Small intestine (tissue), 7 donors: ENCODE measurements around the gene CPB1. TPM values are rescaled to one million over a fixed set of nuclear protein-coding genes. Genes with fewer than 3 reads are reported as not detected.
A peak's percentile ranks its signal among the peaks of the same experiment; 100 is the strongest.

Source experiments
- DNase-seq, 2 donors: peaks; one replicate each; pipeline versions ENCODE4 v3.0.0 to v3.0.0-alpha.2; 2013
- FAIRE-seq: peaks from 2 replicates; lab custom pipeline; 2012; peaks lifted over from hg19 to GRCh38; lab: Jason Lieb, UNC
- H3K27ac ChIP-seq, 3 donors: one replicate each; pipeline ENCODE4 v1.5.1; 2013; ENCODE audit warnings: low read length in 2 of 3, mild to moderate bottlenecking in 2 of 3, control low read depth in 1 of 3, inconsistent platforms in 1 of 3, low read depth in 1 of 3, moderate library complexity in 1 of 3
- H3K27me3 ChIP-seq, 3 donors: one replicate each; pipeline ENCODE4 v1.6.1; 2013; ENCODE audit warnings: low read length in 3 of 3, inconsistent platforms in 1 of 3; ENCODE audit not compliant: control insufficient read depth in 3 of 3, insufficient read depth in 3 of 3
- H3K36me3 ChIP-seq, 3 donors: one replicate each; pipeline ENCODE4 v1.6.1; 2013; ENCODE audit warnings: low read length in 3 of 3, inconsistent platforms in 1 of 3, low read depth in 1 of 3, mild to moderate bottlenecking in 1 of 3, moderate library complexity in 1 of 3; ENCODE audit not compliant: control insufficient read depth in 3 of 3, insufficient read depth in 2 of 3
- H3K4me1 ChIP-seq, 3 donors: one replicate each; pipeline ENCODE4 v1.6.1; 2013; ENCODE audit warnings: low read length in 2 of 3, inconsistent platforms in 1 of 3, low read depth in 1 of 3, mild to moderate bottlenecking in 1 of 3, moderate library complexity in 1 of 3; ENCODE audit not compliant: control insufficient read depth in 3 of 3, insufficient read depth in 2 of 3
- H3K4me3 ChIP-seq, 3 donors: one replicate each; pipeline ENCODE4 v1.5.1; 2013; ENCODE audit warnings: low read length in 3 of 3, control low read depth in 1 of 3, inconsistent platforms in 1 of 3, low read depth in 1 of 3, mild to moderate bottlenecking in 1 of 3, moderate library complexity in 1 of 3
- H3K9me3 ChIP-seq, 2 donors: one replicate each; pipeline ENCODE4 v1.6.1; 2013; ENCODE audit warnings: low read depth in 1 of 2, low read length in 1 of 2; ENCODE audit not compliant: control insufficient read depth in 2 of 2, insufficient read depth in 1 of 2
- WGBS, 3 donors: extraction: QIAGEN DNeasy Blood & Tissue Kit; methylation state at CpG; one replicate each; pipeline ENCODE4 v1.1.7; 2013; 5-methylcytosine and 5-hydroxymethylcytosine counted together
- polyA plus RNA-seq, 4 donors: library from polyadenylated mRNA; stranded (reverse) in 3 of 4; unstranded in 1 of 4; fragments of 200-250 nt in 3 of 4; fragments of 120-200 nt in 1 of 4; gene quantifications; one replicate each; pipeline versions ENCODE4 v1.2.1 to v1.2.3, GENCODE V29; 2013
- donor health status: healthy with polysubstance abuse.
- donor health status: control.
- donor health status: control.
- donor health status: Bipolar disorder and iron deficiency.
- donor health status: healthy.

The CPB1 gene
- polyA plus RNA-seq, 4 donors, result 0.07 to 7.6 (median 3.8) TPM

DNA sequence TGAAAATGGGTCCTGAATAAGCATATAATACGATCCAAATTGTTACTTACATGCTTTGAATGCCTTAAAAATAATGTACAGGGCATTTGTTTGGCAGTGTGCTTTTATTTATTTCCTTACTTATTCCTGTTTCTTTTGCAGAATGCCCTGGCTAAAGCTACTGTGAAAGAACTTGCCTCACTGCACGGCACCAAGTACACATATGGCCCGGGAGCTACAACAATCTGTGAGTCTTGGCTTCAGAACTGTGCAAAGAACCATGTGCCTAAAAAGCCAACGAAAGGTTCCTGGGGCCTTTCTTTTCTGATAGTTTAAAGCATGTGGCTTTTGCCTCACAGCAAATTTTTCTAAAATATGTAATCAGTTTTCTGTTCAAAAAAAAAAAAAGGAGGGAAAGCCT is 29.7 kb downstream of the CPB1 start:
- Histone ChIP-seq H3K9me3 (no peaks in the 10 kb centered on the region), H3K27ac (no peak overlapping the region), H3K4me1 (no peaks in the 10 kb centered on the region), H3K4me3 (no peak overlapping the region), H3K36me3 (no peaks in the 10 kb centered on the region), H3K27me3 (peaks cover 0 to 3% (median 0%) of the 10 kb centered on the region in 3 donors)
- FAIRE-seq (no peak), DNase-seq (no peak)
- WGBS, 3 donors, result 82 to 86% (median 83%) methylated on average over 4 of the region's 4 CpGs

GRCh38 chr3:148861277-148861869 is 33.8 kb downstream of the CPB1 start:
- no peak for FAIRE-seq

GRCh38 chr3:148863297-148863696 is 35.7 kb downstream of the CPB1 start:
- FAIRE-seq (no peak), DNase-seq (no peak)
- Histone ChIP-seq H3K27ac (no peak overlapping the region), H3K36me3 (no peaks in the 10 kb centered on the region), H3K4me1 (no peaks in the 10 kb centered on the region), H3K27me3 (peaks cover 0 to 3% (median 0%) of the 10 kb centered on the region in 3 donors), H3K9me3 (no peaks in the 10 kb centered on the region), H3K4me3 (no peak overlapping the region)
- 34 to 46% (median 36%) methylated on average over 4 of the region's 4 CpGs for WGBS, 3 donors

More at GRCh38 chr3:148861277-148861869, 33.8 kb downstream of the CPB1 start:
- peaks cover 0 to 3% (median 0%) of the 10 kb centered on the region in 3 donors for H3K27me3 ChIP-seq
- no peak overlapping the region for H3K27ac ChIP-seq
- H3K9me3 ChIP-seq, result no peaks in the 10 kb centered on the region
- peak; percentile 52 to 66 for DNase-seq
- H3K4me1 ChIP-seq, result no peaks in the 10 kb centered on the region
- H3K4me3 ChIP-seq, result no peak overlapping the region
- H3K36me3 ChIP-seq, result no peaks in the 10 kb centered on the region
- WGBS, 3 donors, result 0 to 5% (median 0%) methylated on average over 1 of the region's 1 CpG

DNA sequence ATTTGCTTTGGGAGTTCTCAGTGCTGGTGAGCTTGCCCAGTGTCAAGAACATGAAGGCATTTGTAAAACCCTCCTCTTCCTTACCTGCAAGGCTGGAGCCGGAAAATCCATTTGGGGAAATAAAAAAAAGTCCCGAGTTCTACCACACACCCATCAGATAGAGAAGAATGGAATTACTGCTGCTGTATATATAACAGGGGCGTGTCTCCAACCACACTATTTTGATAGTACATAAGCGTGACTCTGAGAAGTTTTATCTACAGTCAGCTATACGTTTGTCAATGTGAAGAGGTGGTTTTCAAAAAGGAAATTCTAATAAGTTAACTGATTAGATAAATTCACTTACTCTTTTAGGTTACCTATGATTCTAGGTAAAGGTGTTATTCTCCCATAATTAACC is 36.2 kb downstream of the CPB1 start:
- no peak for FAIRE-seq
- no peaks in the 10 kb centered on the region for H3K9me3 ChIP-seq
- WGBS, 3 donors, result 20 to 50% (median 27%) methylated on average over 5 of the region's 5 CpGs
- H3K36me3 ChIP-seq, result no peaks in the 10 kb centered on the region
- H3K27me3 ChIP-seq, result peaks cover 0 to 3% (median 0%) of the 10 kb centered on the region in 3 donors
- no peaks in the 10 kb centered on the region for H3K4me1 ChIP-seq
- no peak overlapping the region for H3K27ac ChIP-seq
- no peak overlapping the region for H3K4me3 ChIP-seq
- peak; percentile 14 to 49 for DNase-seq

- Histone ChIP-seq H3K36me3 (no peaks in the 10 kb centered on the region), H3K4me1 (no peaks in the 10 kb centered on the region), H3K9me3 (no peaks in the 10 kb centered on the region), H3K27ac (no peak within 1 kb of the TSS), H3K27me3 (peaks cover 0 to 3% (median 0%) of the 10 kb centered on the region in 3 donors), H3K4me3 (no peak within 1 kb of the TSS)
- 57 to 86% (median 75%) methylated on average over 1 of the region's 1 CpG for WGBS, 3 donors
- DNase-seq (no peak), FAIRE-seq (no peak)
These were observed 37.4 kb downstream of the CPB1 start, which contains the start of gene CPA3 for GRCh38 chr3:148865049-148865448. Gene CPA3 (plus strand): TSS chr3:148865296. CDS start chr3:148865308, 12 bp downstream.

DNA sequence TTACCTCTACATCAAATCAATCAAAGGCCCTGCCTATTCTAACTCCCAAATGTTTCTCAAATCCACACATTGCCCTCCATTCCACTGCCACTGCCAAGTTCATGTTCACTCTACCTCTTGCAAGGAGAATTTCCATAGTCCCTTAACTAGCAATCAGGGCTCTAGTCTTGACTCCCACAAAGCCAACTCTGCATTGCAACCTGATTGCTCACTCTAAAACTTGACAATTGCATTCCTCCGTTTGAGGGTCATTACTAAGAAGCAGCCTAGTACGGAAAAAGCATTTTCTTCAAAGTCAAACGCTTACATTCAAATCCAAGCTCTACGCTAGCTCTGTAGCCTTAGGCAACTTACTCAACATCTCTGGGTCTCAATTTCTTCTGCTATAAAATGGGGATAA is 38.6 kb downstream of the CPB1 start:
- H3K4me3 ChIP-seq, result no peak overlapping the region
- no peak for DNase-seq
- no peaks in the 10 kb centered on the region for H3K9me3 ChIP-seq
- FAIRE-seq, result no peak
- H3K4me1 ChIP-seq, result no peaks in the 10 kb centered on the region
- WGBS, 3 donors, result 90 to 94% (median 92%) methylated on average over 4 of the region's 4 CpGs
- no peak overlapping the region for H3K27ac ChIP-seq
- peaks cover 0 to 3% (median 0%) of the 10 kb centered on the region in 3 donors for H3K27me3 ChIP-seq
- H3K36me3 ChIP-seq, result no peaks in the 10 kb centered on the region

DNA sequence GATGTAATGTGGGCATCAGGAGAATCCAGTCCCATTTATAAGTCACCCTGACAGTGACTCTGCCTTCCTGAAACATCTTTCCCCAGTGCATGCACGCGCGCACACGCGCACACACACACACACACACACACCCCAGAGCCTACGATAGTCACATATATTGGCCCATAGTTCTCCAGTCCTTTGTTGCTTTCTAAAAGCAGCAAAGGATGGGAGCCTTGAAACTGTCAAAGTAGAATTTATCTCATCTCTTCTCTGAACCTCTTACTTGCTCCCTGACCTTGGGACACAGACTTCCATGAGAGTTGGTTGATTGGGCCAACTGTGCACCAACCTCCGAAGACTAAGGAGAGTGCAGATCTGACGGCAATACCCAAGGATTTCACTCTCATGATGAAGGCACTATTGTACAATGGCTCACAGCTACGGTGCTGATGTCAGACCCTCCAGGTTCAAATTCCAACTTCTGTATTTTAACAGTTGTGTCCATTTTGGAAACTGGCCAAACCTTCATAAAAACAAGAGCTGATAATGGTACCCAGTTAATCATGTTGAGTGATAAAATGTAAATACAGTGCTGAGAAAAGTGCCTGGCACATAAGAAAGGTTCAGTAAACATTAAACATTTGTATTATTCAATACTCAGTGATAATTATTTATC is 45.8 kb downstream of the CPB1 start:
- H3K4me3 ChIP-seq, result no peak overlapping the region
- H3K4me1 ChIP-seq, result peaks cover 0 to 3% (median 2%) of the 10 kb centered on the region in 3 donors
- FAIRE-seq (no peak), DNase-seq (peak; percentile 60 to 81)
- 62 to 79% (median 65%) methylated on average over 9 of the region's 9 CpGs for WGBS, 3 donors
- no peaks in the 10 kb centered on the region for H3K27me3 ChIP-seq
- no peaks in the 10 kb centered on the region for H3K9me3 ChIP-seq
- H3K27ac ChIP-seq, result no peak overlapping the region
- no peaks in the 10 kb centered on the region for H3K36me3 ChIP-seq

DNA sequence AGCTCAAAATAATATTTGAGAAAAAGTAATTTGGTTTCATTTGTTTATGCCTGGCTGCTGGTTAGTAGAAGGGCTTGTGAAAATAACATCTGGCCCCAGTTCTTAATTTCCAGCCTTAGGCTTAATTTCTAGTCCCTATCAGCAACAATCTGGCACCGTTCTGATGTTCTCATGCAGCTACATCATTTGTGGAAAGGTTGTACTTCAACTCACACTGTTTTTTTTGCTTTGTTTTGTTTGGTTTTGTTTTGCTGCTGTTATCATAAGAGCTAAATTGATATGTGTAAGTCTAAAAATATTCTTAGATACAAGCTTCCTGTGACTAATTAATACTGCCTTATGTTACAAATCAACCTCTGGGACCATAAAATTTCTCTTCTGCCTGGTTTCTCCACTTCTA is 46.4 kb downstream of the CPB1 start:
- H3K27ac ChIP-seq, result no peak overlapping the region
- no peak overlapping the region for H3K4me3 ChIP-seq
- 13 to 20% (median 19%) methylated on average over 1 of the region's 1 CpG for WGBS, 3 donors
- H3K36me3 ChIP-seq, result no peaks in the 10 kb centered on the region
- peak in 1 of 2 donors; percentile 14 for DNase-seq
- H3K9me3 ChIP-seq, result no peaks in the 10 kb centered on the region
- H3K27me3 ChIP-seq, result no peaks in the 10 kb centered on the region
- H3K4me1 ChIP-seq, result peaks cover 0 to 3% (median 2%) of the 10 kb centered on the region in 3 donors
- FAIRE-seq, result no peak
